ELF-1 (cell line): Measurements from ENCODE around the gene MRPL52.

Experiments used
- DNase-seq: peaks from one replicate; pipeline ENCODE4 v3.0.0-alpha.2; 2016; ENCODE audit warnings: low read depth, low spot score

The MRPL52 gene

DNA sequence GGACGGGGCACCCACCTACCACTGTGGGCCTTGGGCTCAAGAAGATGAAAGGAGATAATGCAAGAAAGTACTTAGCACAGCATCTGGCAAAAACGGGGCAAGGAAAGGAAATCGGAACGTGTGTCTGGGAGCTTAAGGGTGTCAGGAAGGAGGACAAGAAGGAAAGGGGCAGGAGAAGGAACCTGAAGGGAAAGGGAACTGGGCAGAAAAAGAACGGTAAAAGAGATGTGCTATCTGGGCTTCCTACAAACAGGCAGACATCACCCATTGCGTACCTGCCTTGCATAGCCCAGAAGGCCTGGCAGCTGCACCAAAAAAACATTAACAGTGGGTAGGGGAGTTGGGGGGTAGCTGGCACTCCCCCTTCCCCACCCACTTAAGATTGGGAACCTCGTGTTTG lies 52.4 kb downstream of the MRPL52 start:
- DNase-seq: no peak

DNA sequence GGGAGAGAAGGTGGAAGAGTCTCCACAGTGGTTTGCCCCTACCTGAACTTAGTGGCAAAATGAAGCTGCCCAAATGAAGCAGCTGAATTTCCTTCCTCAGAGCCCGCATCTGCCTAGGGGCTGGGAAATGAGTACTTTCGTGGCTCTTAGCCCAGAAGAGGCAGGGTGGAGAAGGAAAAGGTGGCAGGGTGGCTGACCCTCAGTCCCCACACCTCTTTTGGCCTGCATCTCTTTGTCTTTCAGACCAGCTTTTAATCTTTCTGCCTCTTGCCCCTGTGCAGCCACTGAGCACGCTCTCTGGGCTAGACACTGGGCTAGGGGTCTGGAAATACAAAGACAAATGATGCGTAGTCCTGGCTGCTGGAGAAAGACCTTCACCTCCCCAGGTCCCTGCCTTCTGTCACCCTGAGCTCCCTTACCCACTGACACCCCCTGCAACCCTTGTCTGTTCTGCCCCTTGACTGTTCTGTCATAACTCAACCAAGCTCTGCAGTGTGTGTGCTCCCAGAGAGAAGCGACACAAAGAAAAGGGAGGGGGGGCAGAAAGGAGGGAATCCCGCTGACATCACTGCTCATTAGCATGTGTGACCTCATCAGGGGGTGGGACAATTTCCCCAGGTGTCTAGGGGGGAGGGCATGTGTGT lies 53.0 kb downstream of the MRPL52 start:
- DNase-seq: peak; percentile 72

DNA sequence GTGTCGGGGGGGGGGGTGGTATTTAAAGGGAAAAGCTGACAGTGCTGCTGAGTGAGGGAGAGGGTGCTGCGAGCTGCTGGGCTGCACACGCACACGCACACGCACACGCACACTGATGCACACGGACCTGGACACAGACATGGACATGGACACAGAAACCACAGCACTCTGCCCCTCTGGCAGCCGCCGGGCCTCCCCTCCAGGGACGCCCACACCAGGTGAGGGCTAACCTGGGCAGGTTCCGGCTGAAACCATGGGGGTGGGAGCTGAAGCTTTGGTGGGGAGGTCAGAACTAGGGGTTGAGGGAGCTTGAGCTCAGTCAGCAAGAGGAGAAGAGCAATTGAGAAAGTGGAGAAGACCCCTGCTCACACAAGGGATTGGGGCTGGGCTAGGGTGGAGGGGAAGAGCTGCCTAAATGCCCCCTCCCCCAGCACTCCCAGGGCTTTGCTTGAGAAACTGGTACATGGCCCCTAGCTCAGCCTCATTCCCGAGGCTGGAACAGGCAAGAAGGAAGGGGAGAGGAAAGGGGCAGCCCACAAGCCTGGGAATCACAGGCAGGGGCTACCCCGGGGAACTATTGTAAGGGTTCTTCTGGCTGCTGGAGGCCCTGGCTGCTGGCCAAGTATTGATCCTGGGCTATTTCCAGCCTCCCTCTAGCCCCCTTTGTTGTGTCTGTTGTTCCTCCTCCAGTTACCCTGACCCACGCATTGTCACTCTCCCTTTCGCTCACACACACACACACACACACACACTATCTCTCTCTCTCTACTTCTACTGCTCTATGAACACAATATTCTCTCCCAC lies 53.7 kb downstream of the MRPL52 start, which contains the start of gene REM2:
Gene REM2, plus strand, starts transcription at position 50 of the 804 bp plus-strand sequence. Its CDS starts 66 bp downstream, at position 116.
- peak; percentile 38 for DNase-seq

DNA sequence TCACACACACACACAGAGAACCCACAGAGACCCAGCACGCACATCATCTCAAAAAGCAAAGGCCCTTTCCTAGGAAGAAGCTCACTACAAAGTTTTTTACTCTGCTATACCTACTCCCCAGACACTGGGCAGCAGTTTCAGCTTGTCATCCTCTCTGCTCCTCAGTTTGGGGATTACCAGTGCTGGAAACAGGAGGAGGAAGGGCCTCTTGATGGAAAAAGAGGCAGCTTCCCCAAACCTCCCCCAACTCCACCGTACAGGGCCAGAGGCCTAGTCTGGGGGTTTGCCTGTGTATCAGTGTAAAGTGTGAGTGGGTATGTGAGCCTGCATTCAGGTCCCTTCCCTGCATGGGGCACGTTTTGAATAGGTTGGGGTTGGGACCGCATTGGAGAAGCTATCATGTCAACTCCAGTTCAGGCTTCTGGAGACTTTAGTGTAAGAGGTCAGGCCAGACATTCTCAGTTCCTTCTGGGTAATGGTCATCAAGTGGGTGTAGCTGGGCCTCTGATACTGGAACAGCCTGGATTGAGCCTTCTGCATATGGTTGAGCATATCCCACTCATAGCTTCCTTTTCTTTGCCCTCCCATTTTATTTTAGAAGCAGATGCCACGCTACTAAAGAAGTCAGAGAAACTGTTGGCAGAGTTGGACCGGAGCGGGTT lies 54.5 kb downstream of the MRPL52 start:
- DNase-seq: no peak
